Measurements from ENCODE around the gene RFLNA.

DNA sequence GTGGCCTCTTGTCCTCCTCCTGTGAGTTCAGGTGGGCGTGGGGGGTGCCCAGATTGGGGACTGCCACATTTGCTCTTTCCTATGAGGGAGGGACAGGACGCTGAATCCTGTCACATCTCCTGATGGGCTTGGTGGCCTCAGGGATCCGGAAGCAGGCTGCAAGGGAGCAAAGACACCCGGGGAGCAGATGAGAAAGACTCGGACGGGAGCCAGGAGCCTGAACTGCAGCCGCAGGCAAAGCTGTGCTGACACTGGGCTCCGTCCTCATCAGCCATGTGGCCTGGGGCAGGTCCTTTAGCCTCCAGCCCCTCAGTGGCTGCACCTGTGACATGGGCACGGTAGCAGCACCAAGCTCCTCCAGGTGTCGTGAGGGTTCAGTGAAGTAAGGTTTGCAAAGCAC, 40.8 kb upstream of the RFLNA start:
- no peak for TF ChIP-seq CTCF (IDR thresholded peaks at IDR 0.05)
- no peak for TF ChIP-seq POLR2A (IDR thresholded peaks at IDR 0.05)

All from suprapubic skin (tissue), 3 donors.